Measurements from ENCODE around the gene XPR1. TPM values are rescaled to one million over a fixed set of nuclear protein-coding genes. Genes with fewer than 3 reads are reported as not detected.

Gene XPR1
- total and polyA plus RNA-seq, 2 donors (not counting 1 experiment from before 2014, with no cell fraction given), result 2.8 to 22.3 TPM

- under 1% methylated on average over 71 of the region's 71 CpGs for WGBS (ENCODE audit: insufficient coverage)
- Histone ChIP-seq H3K9me3 (ENCODE audit: control extremely low read depth in 1 of 3, control insufficient read depth in 2 of 3, insufficient read depth in 1 of 3, low read length in 2 of 3) (no peaks in the 10 kb centered on the region), H3K79me2 (ENCODE audit: control insufficient read depth, insufficient read depth, low read length) (no peaks in the 10 kb centered on the region), H3K27ac (ENCODE audit: low read length in 2 of 2) (no peak overlapping the region), H3K4me1 (ENCODE audit: control insufficient read depth in 2 of 2, insufficient read depth in 2 of 2, low read length in 2 of 2) (peaks cover 7 to 8% of the 10 kb centered on the region in 2 donors), H3K4me3 (ENCODE audit: control extremely low read depth in 1 of 5, extremely low read depth in 1 of 5, insufficient read depth in 1 of 5, low read depth in 2 of 5, low read length in 4 of 5) (peak overlapping the region in 4 of 5 experiments; percentile 6 to 28 (median 18)), H4K20me1 (ENCODE audit: control insufficient read depth, insufficient read depth, low read length, poor library complexity, severe bottlenecking) (no peaks in the 10 kb centered on the region), H2AFZ (ENCODE audit: insufficient read depth, low read depth, low read length, poor library complexity, severe bottlenecking) (peak overlapping the region; percentile 38), H3K4me2 (replicated peaks; ENCODE audit: low read depth, low read length, poor library complexity, severe bottlenecking) (peak overlapping the region; percentile 72), H3K9ac (ENCODE audit: low read length) (peak overlapping the region; percentile 23), H3K36me3 (replicated peaks in 1 of 2; ENCODE audit: control extremely low read depth in 1 of 2, control insufficient read depth in 1 of 2, extremely low read depth in 1 of 2, insufficient read depth in 2 of 2, low read length in 1 of 2) (no peaks in the 10 kb centered on the region), H3K27me3 (replicated peaks in 1 of 4; ENCODE audit: control extremely low read depth in 1 of 4, control insufficient read depth in 3 of 4, insufficient read depth in 4 of 4, low read length in 3 of 4) (peaks cover 0 to 23% (median 9%) of the 10 kb centered on the region in 4 experiments)
- CTCF ChIA-PET, result no interaction called here
- Mint-ChIP-seq H3K4me1 (peaks cover 14% of the 10 kb centered on the region), H3K9me3 (ENCODE audit: insufficient read depth) (no peaks in the 10 kb centered on the region), H3K27me3 (peaks cover 41% of the 10 kb centered on the region), H3K4me3 (peak overlapping the region; percentile 73), H3K27ac (no peak overlapping the region)
- intact Hi-C loops (cut with micrococcal nuclease), result no loop called here
- ATAC-seq (ENCODE audit: low read depth) (no peak), DNase-seq (no peak)
- POLR2A ChIA-PET, result no interaction called here
- no peak for TF ChIP-seq EZH2 (IDR thresholded peaks at IDR 0.05; ENCODE audit: borderline replicate concordance, insufficient read depth, low read depth, low read length, poor library complexity, severe bottlenecking)
- TF ChIP-seq CTCF (IDR thresholded peaks at IDR 0.05), result no peak
Measured at GRCh38 chr1:180912211-180912800, 280.5 kb downstream of the XPR1 start.

GRCh38 chr1:180912801-180913565, 281.2 kb downstream of the XPR1 start, which contains the start of gene KIAA1614:
Gene KIAA1614 (plus strand): TSS chr1:180912897. CDS start chr1:180913244, 347 bp downstream.
- DNase-seq (no peak), ATAC-seq (ENCODE audit: low read depth) (no peak)
- ChIA-PET POLR2A (no interaction called here), CTCF (no interaction called here)
- H3K4me1 ChIP-seq (ENCODE audit: control insufficient read depth in 2 of 2, insufficient read depth in 2 of 2, low read length in 2 of 2), result peaks cover 7 to 8% of the 10 kb centered on the region in 2 donors
- peak within 1 kb of the TSS; percentile 73 for H3K4me3 Mint-ChIP-seq
- intact Hi-C loops (cut with micrococcal nuclease), result no loop called here
- no peak within 1 kb of the TSS for H3K27ac Mint-ChIP-seq
- H3K27me3 ChIP-seq (replicated peaks in 1 of 4; ENCODE audit: control extremely low read depth in 1 of 4, control insufficient read depth in 3 of 4, insufficient read depth in 4 of 4, low read length in 3 of 4), result peaks cover 0 to 22% (median 9%) of the 10 kb centered on the region in 4 experiments
- TF ChIP-seq CTCF (IDR thresholded peaks at IDR 0.05), result no peak
- no peak for TF ChIP-seq EZH2 (IDR thresholded peaks at IDR 0.05; ENCODE audit: borderline replicate concordance, insufficient read depth, low read depth, low read length, poor library complexity, severe bottlenecking)
- H3K9me3 ChIP-seq (ENCODE audit: control extremely low read depth in 1 of 3, control insufficient read depth in 2 of 3, insufficient read depth in 1 of 3, low read length in 2 of 3), result no peaks in the 10 kb centered on the region
- 12% methylated on average over 76 of the region's 76 CpGs for WGBS (ENCODE audit: insufficient coverage)
- H3K4me1 Mint-ChIP-seq, result peaks cover 14% of the 10 kb centered on the region
- H3K79me2 ChIP-seq (ENCODE audit: control insufficient read depth, insufficient read depth, low read length), result no peaks in the 10 kb centered on the region
- peak within 1 kb of the TSS; percentile 72 for H3K4me2 ChIP-seq (replicated peaks; ENCODE audit: low read depth, low read length, poor library complexity, severe bottlenecking)
- H3K4me3 ChIP-seq (ENCODE audit: control extremely low read depth in 1 of 5, extremely low read depth in 1 of 5, insufficient read depth in 1 of 5, low read depth in 2 of 5, low read length in 4 of 5), result peak within 1 kb of the TSS in 4 of 5 experiments; percentile 6 to 28 (median 18)
- no peaks in the 10 kb centered on the region for H4K20me1 ChIP-seq (ENCODE audit: control insufficient read depth, insufficient read depth, low read length, poor library complexity, severe bottlenecking)
- peak within 1 kb of the TSS; percentile 38 for H2AFZ ChIP-seq (ENCODE audit: insufficient read depth, low read depth, low read length, poor library complexity, severe bottlenecking)
- peaks cover 39% of the 10 kb centered on the region for H3K27me3 Mint-ChIP-seq
- no peaks in the 10 kb centered on the region for H3K9me3 Mint-ChIP-seq (ENCODE audit: insufficient read depth)
- H3K36me3 ChIP-seq (replicated peaks in 1 of 2; ENCODE audit: control extremely low read depth in 1 of 2, control insufficient read depth in 1 of 2, extremely low read depth in 1 of 2, insufficient read depth in 2 of 2, low read length in 1 of 2), result no peaks in the 10 kb centered on the region
- peak within 1 kb of the TSS; percentile 23 for H3K9ac ChIP-seq (ENCODE audit: low read length)
- no peak within 1 kb of the TSS for H3K27ac ChIP-seq (ENCODE audit: low read length in 2 of 2)

Data from B cell (primary cell).